ENCODE measurements around the gene GATB.
A peak's percentile ranks its signal among the peaks of the same experiment; 100 is the strongest.

GATB gene

DNA sequence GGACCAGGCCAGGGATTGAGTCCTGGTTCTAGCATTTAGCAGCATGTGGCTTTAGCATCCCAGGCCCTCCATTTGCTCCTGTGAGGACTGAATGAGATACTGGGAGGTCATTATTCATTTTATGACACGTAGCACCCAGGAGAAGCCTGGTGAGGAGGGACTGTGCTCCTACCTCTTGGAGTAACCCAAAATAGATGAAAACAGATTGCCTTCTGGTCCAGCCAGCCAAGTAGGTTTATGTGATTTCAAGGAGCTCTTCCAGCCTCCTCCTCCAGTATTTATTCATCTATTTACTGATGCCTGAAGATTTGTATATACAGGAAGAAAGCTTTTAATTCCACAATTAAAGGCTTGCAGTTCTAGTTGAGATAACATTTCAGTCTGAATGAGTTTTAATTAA lies 109.3 kb downstream of the GATB start:
- no peak for DNase-seq (ENCODE audit: low read depth, low spot score)
- no peak overlapping the region for H3K4me3 ChIP-seq (ENCODE audit: low read depth, low read length)
- in situ Hi-C loops (cut with HindIII; ENCODE audit: low sequenced_read_pairs): no loop called here
- TF ChIP-seq, protein P1, sequence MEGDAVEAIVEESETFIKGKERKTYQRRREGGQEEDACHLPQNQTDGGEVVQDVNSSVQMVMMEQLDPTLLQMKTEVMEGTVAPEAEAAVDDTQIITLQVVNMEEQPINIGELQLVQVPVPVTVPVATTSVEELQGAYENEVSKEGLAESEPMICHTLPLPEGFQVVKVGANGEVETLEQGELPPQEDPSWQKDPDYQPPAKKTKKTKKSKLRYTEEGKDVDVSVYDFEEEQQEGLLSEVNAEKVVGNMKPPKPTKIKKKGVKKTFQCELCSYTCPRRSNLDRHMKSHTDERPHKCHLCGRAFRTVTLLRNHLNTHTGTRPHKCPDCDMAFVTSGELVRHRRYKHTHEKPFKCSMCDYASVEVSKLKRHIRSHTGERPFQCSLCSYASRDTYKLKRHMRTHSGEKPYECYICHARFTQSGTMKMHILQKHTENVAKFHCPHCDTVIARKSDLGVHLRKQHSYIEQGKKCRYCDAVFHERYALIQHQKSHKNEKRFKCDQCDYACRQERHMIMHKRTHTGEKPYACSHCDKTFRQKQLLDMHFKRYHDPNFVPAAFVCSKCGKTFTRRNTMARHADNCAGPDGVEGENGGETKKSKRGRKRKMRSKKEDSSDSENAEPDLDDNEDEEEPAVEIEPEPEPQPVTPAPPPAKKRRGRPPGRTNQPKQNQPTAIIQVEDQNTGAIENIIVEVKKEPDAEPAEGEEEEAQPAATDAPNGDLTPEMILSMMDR (IDR thresholded peaks at IDR 0.05; ENCODE audit: low read depth, low read length): no peak

DNA sequence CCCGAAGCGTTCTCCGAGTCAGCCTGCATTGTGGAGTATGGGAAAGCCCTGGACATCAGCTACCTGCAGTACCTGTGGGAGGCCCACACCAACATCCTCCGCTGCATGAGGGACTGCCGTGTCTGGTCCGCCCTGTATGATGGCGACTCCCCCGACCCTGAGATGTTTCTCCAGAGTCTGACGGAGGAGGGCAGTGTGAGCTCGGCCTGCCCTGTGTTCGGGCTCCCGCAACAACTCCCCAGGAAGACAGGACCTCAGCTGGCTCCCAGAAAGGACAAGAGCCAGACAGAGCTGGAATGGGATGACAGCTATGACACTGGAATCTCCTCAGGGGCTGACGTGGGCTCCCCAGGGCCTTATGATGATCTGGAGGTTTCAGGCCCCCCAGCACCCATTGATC lies 111.3 kb downstream of the GATB start:
- H3K4me3 ChIP-seq (ENCODE audit: low read depth, low read length): no peak overlapping the region
- in situ Hi-C loops (cut with HindIII; ENCODE audit: low sequenced_read_pairs): no loop called here
- no peak for DNase-seq (ENCODE audit: low read depth, low spot score)
- TF ChIP-seq, protein P1 (IDR thresholded peaks at IDR 0.05; ENCODE audit: low read depth, low read length): no peak

DNA sequence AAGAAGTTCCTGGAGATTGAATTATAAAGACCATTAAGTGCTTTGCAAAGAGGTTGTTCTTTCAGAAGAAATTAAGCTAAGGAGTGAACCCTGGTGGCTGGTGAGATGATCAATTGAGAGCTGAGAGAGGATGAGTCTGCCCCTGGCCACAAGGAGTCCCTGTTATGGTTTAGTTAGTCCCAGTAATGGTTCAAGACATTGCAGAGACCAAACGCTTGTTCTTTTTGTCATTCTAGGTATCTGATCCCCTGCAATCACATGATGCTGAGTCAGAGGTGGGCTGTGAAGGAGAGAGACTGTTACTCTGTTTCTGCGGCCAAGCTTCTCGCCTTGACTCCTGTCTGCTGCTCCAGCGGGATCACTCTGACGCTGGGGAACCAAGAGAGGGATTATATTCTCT lies 114.5 kb downstream of the GATB start:
- TF ChIP-seq, protein P1 (IDR thresholded peaks at IDR 0.05; ENCODE audit: low read depth, low read length): no peak
- DNase-seq (ENCODE audit: low read depth, low spot score): no peak
- no peak overlapping the region for H3K4me3 ChIP-seq (ENCODE audit: low read depth, low read length)
- in situ Hi-C loops (cut with HindIII; ENCODE audit: low sequenced_read_pairs): no loop called here

DNA sequence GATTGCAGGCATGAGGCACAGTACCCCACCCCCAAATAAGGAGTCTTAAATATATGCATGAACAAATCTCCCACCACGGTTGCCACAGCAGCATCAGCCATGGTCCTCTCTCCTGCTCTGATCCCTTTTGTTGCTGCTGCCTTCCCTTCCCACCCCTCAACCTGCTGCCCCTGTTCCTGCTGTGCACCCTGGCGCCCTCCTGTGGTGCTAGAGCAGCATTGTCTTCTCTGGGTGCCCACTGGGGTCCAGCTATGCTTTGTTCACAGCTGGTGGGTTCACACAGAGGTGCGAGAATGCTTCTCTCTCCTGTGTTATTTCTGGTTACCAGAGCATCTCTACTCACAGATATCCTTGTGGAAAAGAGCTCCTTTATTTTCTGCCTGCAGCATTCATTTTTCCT lies 116.2 kb downstream of the GATB start:
- in situ Hi-C loops (cut with HindIII; ENCODE audit: low sequenced_read_pairs): no loop called here
- TF ChIP-seq, protein P1 (IDR thresholded peaks at IDR 0.05; ENCODE audit: low read depth, low read length): peak; percentile 56
- DNase-seq (ENCODE audit: low read depth, low spot score): no peak
- H3K4me3 ChIP-seq (ENCODE audit: low read depth, low read length): no peak overlapping the region

DNA sequence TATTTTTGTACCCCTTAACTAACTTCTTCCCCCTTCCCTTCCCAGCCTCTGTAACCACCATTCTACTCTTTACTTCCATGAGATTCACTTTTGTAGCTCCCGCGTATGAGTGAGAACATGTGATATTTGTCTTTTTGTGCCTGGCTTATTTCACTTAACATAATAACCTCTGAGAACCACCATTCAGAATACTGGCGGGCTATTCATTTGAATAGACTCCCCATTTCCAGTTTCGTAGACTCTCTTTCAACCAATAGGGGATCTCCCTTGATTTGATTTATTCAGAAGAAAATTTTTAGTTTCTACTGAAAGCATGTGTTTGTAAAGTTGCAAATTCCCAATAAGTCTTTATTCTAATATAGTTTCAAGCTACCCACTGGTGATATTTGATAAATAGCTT lies 117.2 kb downstream of the GATB start:
- DNase-seq (ENCODE audit: low read depth, low spot score): no peak
- TF ChIP-seq, protein P1 (IDR thresholded peaks at IDR 0.05; ENCODE audit: low read depth, low read length): no peak
- in situ Hi-C loops (cut with HindIII; ENCODE audit: low sequenced_read_pairs): no loop called here
- no peak overlapping the region for H3K4me3 ChIP-seq (ENCODE audit: low read depth, low read length)

DNA sequence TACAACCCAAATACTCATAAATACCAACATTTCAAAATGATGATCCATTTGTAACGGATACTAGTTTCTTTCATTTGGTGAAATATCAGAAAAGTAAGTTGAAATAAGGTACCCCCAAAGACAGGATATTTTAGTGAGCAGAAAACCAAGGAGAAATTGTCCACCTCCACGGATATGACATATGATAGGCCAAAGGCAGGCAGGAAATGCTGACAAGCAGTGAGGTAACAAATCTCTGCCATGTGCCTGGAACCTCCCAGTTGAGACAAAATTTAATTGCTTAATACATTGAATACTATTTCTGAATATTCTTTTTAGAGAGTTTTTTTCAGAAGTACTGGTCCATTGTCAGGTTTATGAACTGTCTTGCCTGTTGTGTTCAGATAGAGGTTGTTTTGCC lies 118.8 kb downstream of the GATB start:
- TF ChIP-seq, protein P1 (IDR thresholded peaks at IDR 0.05; ENCODE audit: low read depth, low read length): no peak
- no peak overlapping the region for H3K4me3 ChIP-seq (ENCODE audit: low read depth, low read length)
- DNase-seq (ENCODE audit: low read depth, low spot score): no peak
- in situ Hi-C loops (cut with HindIII; ENCODE audit: low sequenced_read_pairs): no loop called here

DNA sequence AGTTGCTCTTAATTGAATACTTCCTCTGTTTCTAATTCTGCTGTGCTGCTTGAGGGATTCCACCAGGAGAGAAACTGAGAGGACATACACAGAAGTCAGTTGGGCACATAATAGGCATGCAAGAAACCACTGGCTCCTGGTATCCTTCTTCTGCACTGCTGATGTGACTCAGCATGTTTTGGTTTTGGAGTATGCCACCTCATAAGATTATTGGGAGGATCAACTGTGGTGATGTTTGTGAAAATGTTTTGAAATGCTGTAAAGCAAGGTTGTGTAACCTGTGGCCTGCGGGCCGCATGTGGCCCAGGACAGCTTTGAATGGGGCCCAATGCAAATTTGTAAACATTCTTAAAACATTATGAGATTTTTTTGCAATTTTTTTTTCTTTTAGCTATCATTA lies 119.6 kb downstream of the GATB start:
- in situ Hi-C loops (cut with HindIII; ENCODE audit: low sequenced_read_pairs): no loop called here
- H3K4me3 ChIP-seq (ENCODE audit: low read depth, low read length): no peak overlapping the region
- peak; percentile 43 for DNase-seq (ENCODE audit: low read depth, low spot score)
- TF ChIP-seq, protein P1 (IDR thresholded peaks at IDR 0.05; ENCODE audit: low read depth, low read length): no peak
